Gastrocnemius medialis (tissue), 4 donors: ENCODE results near the gene ZNF362. TPM values are rescaled to one million over a fixed set of nuclear protein-coding genes. Genes with fewer than 3 reads are reported as not detected.

Source experiments
- ATAC-seq, 2 donors: fragments of 150-250 bp; one replicate each; pipeline ENCODE4 v1.9.1; 2016
- DNase-seq, 2 donors: peaks; one replicate each; pipeline ENCODE4 v3.0.0-alpha.2; 2019
- H3K27ac ChIP-seq, 4 donors: fragments of 200-600 bp; sonication (generic); 1 replicate in 1 of 4; 2 replicates in 3 of 4; pipeline ENCODE4 v1.5.1; 2016 to 2018; ENCODE audit warnings: mild to moderate bottlenecking in 2 of 4, moderate library complexity in 1 of 4
- H3K27me3 ChIP-seq, 3 donors: fragments of 200-600 bp; sonication (generic) in 2 of 3; 1 replicate in 1 of 3; 2 replicates in 2 of 3; pipeline versions ENCODE4 v1.5.1 to v1.6.0; 2016 to 2019; ENCODE audit warnings: mild to moderate bottlenecking in 1 of 3, moderate library complexity in 1 of 3
- H3K36me3 ChIP-seq, 2 donors: fragments of 200-600 bp; sonication (generic) in 1 of 2; one replicate each; pipeline ENCODE4 v1.5.1; 2017 to 2018
- H3K4me1 ChIP-seq, 2 donors: fragments of 200-600 bp; sonication (generic) in 1 of 2; one replicate each; pipeline ENCODE4 v1.5.1; 2016 to 2017; ENCODE audit warnings: mild to moderate bottlenecking in 2 of 2
- H3K4me3 ChIP-seq, 4 donors: fragments of 200-600 bp; sonication (generic) in 3 of 4; 1 replicate in 1 of 4; 2 replicates in 3 of 4; pipeline ENCODE4 v1.5.1; 2016 to 2019; ENCODE audit warnings: mild to moderate bottlenecking in 2 of 4
- H3K9me3 ChIP-seq, 3 donors: fragments of 200-600 bp; sonication (generic) in 2 of 3; 1 replicate in 1 of 3; 2 replicates in 2 of 3; pipeline ENCODE4 v1.5.1; 2016 to 2019
- CTCF ChIP-seq, 5 experiments: fragments of 450-650 bp in 3 of 5; fragments of 200-600 bp in 2 of 5; sonication (generic) in 2 of 5; IDR thresholded peaks in 4 of 5; conservative IDR thresholded peaks in 1 of 5; 1 replicate in 4 of 5; 2 replicates in 1 of 5; pipeline ENCODE4 v1.5.1; 2016 to 2019; ENCODE audit warnings: antibody characterized with exemption in 5 of 5, mild to moderate bottlenecking in 3 of 5, moderate library complexity in 3 of 5
- POLR2A ChIP-seq, 2 donors: fragments of 450-650 bp; IDR thresholded peaks; one replicate each; pipeline ENCODE4 v1.6.1; 2017; ENCODE audit warnings: antibody characterized with exemption in 2 of 2, mild to moderate bottlenecking in 2 of 2, moderate library complexity in 2 of 2
- in situ Hi-C, 4 donors: fragments of 200-750 bp; cut with MboI; loops; one replicate each; pipeline versions ENCODE4 v1.15.0 to v1.8.0; 2017; ENCODE audit warnings: low sequenced_read_pairs in 4 of 4
- intact Hi-C: fragments of 100-400 bp; cut with DNase I; formaldehyde crosslinking; loops from one replicate; pipeline ENCODE4 v1.15.1; 2023; ENCODE audit warnings: low total_unique reads
- total RNA-seq, 4 donors: library from RNA; depleted of rRNA; stranded (reverse); fragments of >200 nt; gene quantifications; one replicate each; pipeline versions ENCODE4 v1.1.0 to v1.2.3, GENCODE V29; 2016

Gene ZNF362
- total RNA-seq, 4 donors from 2014 or later: 6.4 to 19.2 (median 17.7) TPM

GRCh38 chr1:33244143-33244808 lies 12.0 kb upstream of the ZNF362 start:
- peak overlapping the region in 1 of 4 donors; percentile 11 for H3K27ac ChIP-seq
- in situ Hi-C loops: no loop called here

GRCh38 chr1:33244809-33245186 lies 11.5 kb upstream of the ZNF362 start:
- Histone ChIP-seq H3K9me3 (no peaks in the 10 kb centered on the region), H3K27ac (no peak overlapping the region), H3K27me3 (no peaks in the 10 kb centered on the region), H3K36me3 (no peaks in the 10 kb centered on the region), H3K4me1 (no peaks in the 10 kb centered on the region), H3K4me3 (no peak overlapping the region)
- TF ChIP-seq CTCF (IDR thresholded peaks at IDR 0.05 in 4 of 5, conservative IDR thresholded peaks at IDR 0.05 in 1 of 5) (no peak), POLR2A (IDR thresholded peaks at IDR 0.05) (no peak)
- intact Hi-C loops: no loop called here
- DNase-seq (no peak), ATAC-seq (no peak)
- in situ Hi-C loops: no loop called here

More at GRCh38 chr1:33244143-33244808, 12.0 kb upstream of the ZNF362 start:
- no peak overlapping the region for H3K4me3 ChIP-seq
- intact Hi-C loops: no loop called here
- no peaks in the 10 kb centered on the region for H3K27me3 ChIP-seq
- ATAC-seq (no peak), DNase-seq (no peak)
- H3K4me1 ChIP-seq: no peaks in the 10 kb centered on the region
- TF ChIP-seq CTCF (IDR thresholded peaks at IDR 0.05 in 4 of 5, conservative IDR thresholded peaks at IDR 0.05 in 1 of 5) (no peak), POLR2A (IDR thresholded peaks at IDR 0.05) (no peak)
- H3K36me3 ChIP-seq: no peaks in the 10 kb centered on the region
- H3K9me3 ChIP-seq: no peaks in the 10 kb centered on the region

GRCh38 chr1:33246171-33246570 lies 10.1 kb upstream of the ZNF362 start:
- H3K36me3 ChIP-seq: no peaks in the 10 kb centered on the region
- in situ Hi-C loops: no loop called here
- ATAC-seq (no peak), DNase-seq (no peak)
- no peaks in the 10 kb centered on the region for H3K9me3 ChIP-seq
- H3K4me1 ChIP-seq: no peaks in the 10 kb centered on the region
- H3K4me3 ChIP-seq: no peak overlapping the region
- no peaks in the 10 kb centered on the region for H3K27me3 ChIP-seq
- no peak overlapping the region for H3K27ac ChIP-seq
- TF ChIP-seq CTCF (IDR thresholded peaks at IDR 0.05 in 4 of 5, conservative IDR thresholded peaks at IDR 0.05 in 1 of 5) (no peak), POLR2A (IDR thresholded peaks at IDR 0.05) (no peak)
- intact Hi-C loops: no loop called here

- DNase-seq (no peak), ATAC-seq (no peak)
- TF ChIP-seq POLR2A (IDR thresholded peaks at IDR 0.05): no peak
- no peak for TF ChIP-seq CTCF (IDR thresholded peaks at IDR 0.05 in 4 of 5, conservative IDR thresholded peaks at IDR 0.05 in 1 of 5)
- in situ Hi-C loops: no loop called here
- no peaks in the 10 kb centered on the region for H3K9me3 ChIP-seq
- H3K36me3 ChIP-seq: no peaks in the 10 kb centered on the region
- no peaks in the 10 kb centered on the region for H3K27me3 ChIP-seq
- H3K4me3 ChIP-seq: no peak overlapping the region
- H3K4me1 ChIP-seq: no peaks in the 10 kb centered on the region
- intact Hi-C loops: no loop called here
- H3K27ac ChIP-seq: no peak overlapping the region
These were observed 8.7 kb upstream of the ZNF362 start for GRCh38 chr1:33247545-33247944.

GRCh38 chr1:33248244-33248643 lies 8.0 kb upstream of the ZNF362 start:
- in situ Hi-C loops: no loop called here

More at GRCh38 chr1:33248244-33248643, 8.0 kb upstream of the ZNF362 start:
- Histone ChIP-seq H3K27ac (no peak overlapping the region), H3K4me3 (no peak overlapping the region), H3K9me3 (no peaks in the 10 kb centered on the region), H3K4me1 (no peaks in the 10 kb centered on the region), H3K36me3 (no peaks in the 10 kb centered on the region), H3K27me3 (no peaks in the 10 kb centered on the region)
- intact Hi-C loops: no loop called here
- ATAC-seq (no peak), DNase-seq (no peak)
- TF ChIP-seq CTCF (IDR thresholded peaks at IDR 0.05 in 4 of 5, conservative IDR thresholded peaks at IDR 0.05 in 1 of 5) (no peak), POLR2A (IDR thresholded peaks at IDR 0.05) (no peak)
